ENCODE results near the gene SLC25A1. TPM values are rescaled to one million over a fixed set of nuclear protein-coding genes. Genes with fewer than 3 reads are reported as not detected.
A peak's percentile ranks its signal among the peaks of the same experiment; 100 is the strongest.

SLC25A1 gene
- total RNA-seq, 1 experiment from 2014 or later = 151 TPM

- Histone ChIP-seq H2BK120ac (ENCODE audit: low read depth, low read length, poor library complexity, severe bottlenecking) (no peak overlapping the region), H3K27ac (ENCODE audit: insufficient read length, low read depth, low read length) (no peak overlapping the region), H2BK12ac (ENCODE audit: insufficient read length, low read depth, low read length) (no peak overlapping the region), H3K4ac (ENCODE audit: low read depth, low read length) (no peak overlapping the region), H2BK5ac (ENCODE audit: insufficient read length, low read length) (no peak overlapping the region), H4K8ac (replicated peaks; ENCODE audit: insufficient read length, low read depth, low read length) (no peak overlapping the region), H2AFZ (ENCODE audit: low read length) (no peak overlapping the region), H4K5ac (ENCODE audit: insufficient read length, low read depth, low read length) (no peak overlapping the region), H3K14ac (ENCODE audit: insufficient read depth, low read length) (peak overlapping the region; percentile 40; the same call in 1 of the 2 replicates), H3K4me2 (ENCODE audit: insufficient read depth, insufficient read length, low read length) (peak overlapping the region; percentile 95), H3K9ac (ENCODE audit: extremely low read depth, insufficient read length, low read length) (peak overlapping the region; percentile 86), H3T11ph (ENCODE audit: low read length) (no peak overlapping the region), H4K20me1 (ENCODE audit: control insufficient read depth, insufficient read depth, insufficient read length) (peaks cover 2% of the 10 kb centered on the region), H3K79me1 (ENCODE audit: insufficient read depth, low read depth, low read length, poor library complexity, severe bottlenecking) (peaks cover 6% of the 10 kb centered on the region), H2AK5ac (ENCODE audit: insufficient read length, low read length) (no peak overlapping the region), H2BK15ac (ENCODE audit: low read depth, low read length) (no peak overlapping the region), H3K4me1 (ENCODE audit: insufficient read depth, low read length) (peaks cover 3% of the 10 kb centered on the region; the same call in 1 of the 2 replicates), H3K27me3 (ENCODE audit: insufficient read depth, low read length) (peaks cover 4% of the 10 kb centered on the region; the same call in 1 of the 2 replicates), H3K23ac (ENCODE audit: insufficient read length, low read depth, low read length) (no peak overlapping the region), H4K91ac (ENCODE audit: insufficient read length, low read depth, low read length) (no peak overlapping the region), H2BK20ac (ENCODE audit: low read depth, low read length, poor library complexity, severe bottlenecking) (no peak overlapping the region), H3K56ac (ENCODE audit: insufficient read length, low read depth, low read length) (no peak overlapping the region), H3K23me2 (ENCODE audit: insufficient read length, low read depth, low read length, poor library complexity, severe bottlenecking) (peaks cover 15% of the 10 kb centered on the region), H3K18ac (ENCODE audit: insufficient read length, low read depth, low read length) (peak overlapping the region; percentile 90), H3K79me2 (ENCODE audit: insufficient read depth, low read length) (peaks cover 10% of the 10 kb centered on the region; the same call in 1 of the 2 replicates), H3K9me3 (ENCODE audit: control insufficient read depth, low read depth, low read length) (no peaks in the 10 kb centered on the region)
- peaks cover 0 to 22% (median 15%) of the 10 kb centered on the region in 3 experiments; a peak in 5 of 7 replicates for H3K36me3 Mint-ChIP-seq (ENCODE audit: insufficient read depth in 1 of 3, low read depth in 3 of 3)
- peaks cover 40% of the 10 kb centered on the region for H3K27me3 Mint-ChIP-seq (ENCODE audit: low read depth)
- no peaks in the 10 kb centered on the region for H3K9me3 Mint-ChIP-seq
- no peak for DNase-seq
- H3K4me3 Mint-ChIP-seq = peak overlapping the region; percentile 93 to 95
- TF ChIP-seq, protein P1, sequence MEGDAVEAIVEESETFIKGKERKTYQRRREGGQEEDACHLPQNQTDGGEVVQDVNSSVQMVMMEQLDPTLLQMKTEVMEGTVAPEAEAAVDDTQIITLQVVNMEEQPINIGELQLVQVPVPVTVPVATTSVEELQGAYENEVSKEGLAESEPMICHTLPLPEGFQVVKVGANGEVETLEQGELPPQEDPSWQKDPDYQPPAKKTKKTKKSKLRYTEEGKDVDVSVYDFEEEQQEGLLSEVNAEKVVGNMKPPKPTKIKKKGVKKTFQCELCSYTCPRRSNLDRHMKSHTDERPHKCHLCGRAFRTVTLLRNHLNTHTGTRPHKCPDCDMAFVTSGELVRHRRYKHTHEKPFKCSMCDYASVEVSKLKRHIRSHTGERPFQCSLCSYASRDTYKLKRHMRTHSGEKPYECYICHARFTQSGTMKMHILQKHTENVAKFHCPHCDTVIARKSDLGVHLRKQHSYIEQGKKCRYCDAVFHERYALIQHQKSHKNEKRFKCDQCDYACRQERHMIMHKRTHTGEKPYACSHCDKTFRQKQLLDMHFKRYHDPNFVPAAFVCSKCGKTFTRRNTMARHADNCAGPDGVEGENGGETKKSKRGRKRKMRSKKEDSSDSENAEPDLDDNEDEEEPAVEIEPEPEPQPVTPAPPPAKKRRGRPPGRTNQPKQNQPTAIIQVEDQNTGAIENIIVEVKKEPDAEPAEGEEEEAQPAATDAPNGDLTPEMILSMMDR (conservative IDR thresholded peaks at IDR 0.05) = no peak
- peak overlapping the region; percentile 81 to 97 (median 94); a peak in 6 of 7 replicates for H3K27ac Mint-ChIP-seq
- peaks cover 46 to 63% of the 10 kb centered on the region in 2 experiments for H3K4me1 Mint-ChIP-seq
- no CpG with 5 or more reads among the region's 13 CpGs for WGBS (ENCODE audit: extremely low coverage, insufficient read length, low lambda C conversion rate)
These were observed 6.1 kb downstream of the SLC25A1 start for GRCh38 chr22:19172213-19173046.

Data from H9 (cell line).